Smooth muscle cell of the brain vasculature (primary cell): Measurements from ENCODE around the gene FKBP7.
"Not testable (repeated sequence)": the region's sequence is repeated elsewhere in the genome, so short reads cannot be mapped to it uniquely, and the experiment has no call there.

ENCODE experiments used
- DNase-seq: peaks from one replicate; pipeline ENCODE4 v3.0.0-alpha.2; 2012; ENCODE audit warnings: low read depth, low spot score

The FKBP7 gene

DNA sequence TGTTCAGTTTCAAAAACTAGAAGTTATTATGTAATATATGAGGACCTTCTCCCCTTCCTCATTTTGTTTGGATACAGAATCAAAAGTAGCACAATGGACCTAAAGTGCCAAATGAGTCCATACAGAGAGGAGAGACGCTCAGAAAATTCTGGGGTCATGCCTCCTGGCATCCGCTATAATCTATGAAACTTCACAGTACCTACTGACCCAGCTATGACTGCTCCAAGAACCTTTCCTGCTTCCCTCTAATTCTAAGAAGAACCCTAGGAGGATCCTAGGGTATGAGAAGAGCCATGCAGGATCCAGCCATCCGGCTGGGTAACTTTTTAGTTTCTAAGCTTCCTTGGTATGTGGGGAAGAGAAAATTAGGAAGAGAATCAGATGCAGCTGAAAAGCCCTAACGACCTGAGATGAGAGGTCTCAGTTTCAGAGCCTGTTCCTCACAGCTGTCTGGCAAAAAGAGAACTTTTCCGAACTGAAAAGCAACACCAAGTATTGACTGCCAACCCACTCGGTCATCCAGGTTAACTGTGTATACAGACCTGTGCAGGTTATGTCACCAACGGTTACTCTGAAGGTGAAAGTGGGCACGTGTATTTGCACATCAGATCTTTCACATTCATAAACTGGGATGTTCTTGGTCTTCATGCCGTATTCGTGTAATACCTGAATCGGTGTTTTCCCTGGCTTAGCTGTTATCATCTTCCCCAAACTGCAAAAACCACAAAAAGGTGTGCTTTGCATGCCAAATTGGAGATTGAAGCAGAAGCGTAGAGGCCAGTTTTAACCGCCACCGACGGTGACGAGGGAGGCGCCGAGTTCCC, 28.5 kb downstream of the FKBP7 start:
- no peak for DNase-seq

GRCh38 chr2:178448968-178449661, 29.3 kb downstream of the FKBP7 start:
- DNase-seq = no peak

DNA sequence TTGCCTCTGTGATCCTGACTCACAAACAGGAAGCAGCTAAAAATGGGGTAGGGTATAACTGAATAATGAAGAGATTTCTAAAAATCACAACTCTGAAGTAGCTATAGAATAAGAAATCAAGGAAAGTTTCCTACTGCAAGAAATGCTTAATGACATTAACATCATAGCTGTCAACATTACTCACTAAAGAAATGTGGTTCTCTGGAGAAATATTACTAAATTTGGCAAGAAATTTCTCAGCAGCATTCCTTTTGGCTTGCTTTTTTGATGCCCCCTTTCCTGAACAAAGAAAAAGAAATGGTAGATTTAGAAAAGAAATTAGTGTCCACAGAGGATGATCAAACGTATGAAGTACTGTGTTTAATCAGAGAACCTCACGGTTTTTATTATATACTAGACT, 37.0 kb downstream of the FKBP7 start:
- DNase-seq = no peak

DNA sequence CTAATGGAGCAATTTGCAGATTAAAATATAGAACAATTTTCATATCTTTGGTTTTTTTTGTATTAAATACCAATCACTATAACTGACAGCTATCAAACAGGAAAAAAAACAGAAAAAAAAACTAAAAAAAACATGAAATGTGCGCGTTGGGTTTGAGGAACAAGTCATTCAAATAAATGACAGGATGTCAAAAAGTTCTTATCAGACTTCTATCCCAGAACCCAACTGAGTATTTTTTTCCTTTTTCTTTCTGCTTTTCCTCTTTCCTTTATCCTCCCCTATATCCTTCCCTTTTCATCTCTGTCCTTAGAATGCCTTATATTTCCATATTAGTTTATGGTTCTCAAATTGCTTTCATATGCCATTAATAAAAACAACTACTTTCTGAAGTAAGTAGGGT, 41.7 kb downstream of the FKBP7 start:
- no peak for DNase-seq

GRCh38 chr2:178429336-178429735, 49.1 kb downstream of the FKBP7 start:
- no peak for DNase-seq

- no peak for DNase-seq
Measured at GRCh38 chr2:178428396-178428806, 50.0 kb downstream of the FKBP7 start.

DNA sequence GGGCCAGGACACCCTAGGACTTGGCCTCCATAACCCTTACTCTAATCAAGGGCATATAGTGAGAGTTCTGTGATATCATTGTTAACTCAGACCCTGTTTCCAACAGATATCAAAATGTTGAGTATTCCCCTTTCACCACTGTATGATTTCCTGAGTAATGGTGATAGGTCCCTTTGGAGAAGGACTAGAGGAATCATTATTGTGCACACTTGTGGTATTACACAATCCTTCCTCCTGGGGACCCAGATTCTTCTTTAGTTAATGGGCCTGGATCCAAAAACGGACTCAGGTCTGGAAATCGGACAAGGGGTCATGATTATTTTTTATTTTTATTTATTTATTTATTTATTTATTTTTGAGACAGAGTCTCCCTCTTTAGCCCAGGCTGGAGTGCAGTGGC, 50.9 kb downstream of the FKBP7 start:
- DNase-seq = no peak

DNA sequence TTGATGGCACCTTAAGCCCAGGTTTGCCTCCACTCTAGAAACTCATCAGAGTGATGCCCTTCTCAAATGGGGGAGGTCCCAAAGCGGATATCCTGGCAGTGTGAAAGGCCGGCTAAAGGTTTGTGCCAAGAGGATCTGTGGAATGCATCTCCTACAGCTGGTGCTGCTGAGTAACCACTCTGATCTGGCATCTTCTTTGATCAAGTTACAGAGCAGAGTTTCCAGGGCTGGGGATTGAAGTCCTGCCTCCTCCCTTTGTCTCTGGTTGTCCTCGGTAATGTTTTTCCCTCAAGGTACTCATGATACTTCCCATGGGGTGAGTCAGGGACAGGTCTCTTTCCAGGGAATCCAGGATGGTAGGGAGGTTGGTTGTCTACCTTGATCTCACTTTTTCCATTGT, 52.0 kb downstream of the FKBP7 start:
- no peak for DNase-seq

- no peak for DNase-seq
Measured at GRCh38 chr2:178425255-178425827, 53.1 kb downstream of the FKBP7 start.

DNA sequence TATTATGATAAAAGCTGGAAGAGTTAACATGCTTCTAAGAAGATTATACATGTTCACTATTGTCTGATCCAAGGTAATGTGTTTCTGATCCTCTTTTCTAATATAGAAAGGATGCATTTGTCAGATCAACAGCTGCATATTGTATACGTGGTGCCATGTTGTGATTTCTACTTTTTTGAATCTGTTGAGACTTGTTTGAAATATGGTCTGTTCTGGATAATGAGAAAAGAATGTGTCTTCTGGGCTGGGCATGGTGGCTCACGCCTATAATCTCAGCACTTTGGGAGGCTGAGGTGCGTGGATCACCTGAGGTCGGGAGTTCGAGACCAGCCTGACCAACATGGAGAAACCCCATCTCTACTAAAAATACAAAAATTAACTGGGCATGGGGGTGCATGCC, 54.7 kb downstream of the FKBP7 start:
- DNase-seq = not testable (repeated sequence)

DNA sequence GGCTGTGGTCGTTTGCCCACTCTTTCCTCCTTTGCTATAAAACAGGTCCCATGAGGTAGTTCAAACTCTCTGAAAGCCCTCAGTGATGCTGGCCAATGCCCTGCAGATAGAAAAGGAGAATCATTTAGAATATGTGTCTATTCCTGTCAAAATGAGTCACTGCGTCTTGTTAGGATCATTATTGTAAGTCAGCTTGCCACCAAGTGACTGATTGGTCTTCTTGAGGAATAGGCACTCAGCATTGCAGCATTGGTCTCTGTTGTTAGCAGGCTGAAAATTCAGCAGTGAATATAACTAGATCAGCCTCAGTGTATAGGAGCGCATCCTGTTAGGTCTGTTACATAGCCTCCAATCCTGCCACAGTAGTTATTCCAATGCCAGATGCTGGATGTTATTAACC, 56.3 kb downstream of the FKBP7 start:
- DNase-seq = no peak

- no peak for DNase-seq
Measured at GRCh38 chr2:178420463-178420999, 57.9 kb downstream of the FKBP7 start.

GRCh38 chr2:178419123-178419522, 59.3 kb downstream of the FKBP7 start:
- no peak for DNase-seq

DNA sequence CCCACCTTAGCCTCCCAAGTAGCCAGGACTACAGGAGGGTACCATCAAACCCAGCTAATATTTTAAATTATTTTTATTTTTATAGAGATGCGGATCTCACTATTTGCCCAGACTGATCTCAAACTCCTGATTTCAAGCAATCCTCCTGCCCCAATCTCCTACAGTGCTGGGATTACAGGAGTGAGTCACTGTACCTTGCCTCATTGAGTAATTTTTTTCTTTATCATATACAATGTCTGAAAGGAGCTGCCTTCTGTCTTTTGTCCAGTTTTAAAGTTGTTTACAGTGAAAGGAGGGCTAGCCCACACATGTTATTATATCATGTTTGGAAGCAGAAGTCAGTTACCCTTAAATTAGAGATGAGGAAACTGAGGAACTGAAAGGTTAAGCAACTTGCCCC, 60.0 kb downstream of the FKBP7 start:
- no peak for DNase-seq

- no peak for DNase-seq
Measured at GRCh38 chr2:178417916-178418315, 60.5 kb downstream of the FKBP7 start.

DNA sequence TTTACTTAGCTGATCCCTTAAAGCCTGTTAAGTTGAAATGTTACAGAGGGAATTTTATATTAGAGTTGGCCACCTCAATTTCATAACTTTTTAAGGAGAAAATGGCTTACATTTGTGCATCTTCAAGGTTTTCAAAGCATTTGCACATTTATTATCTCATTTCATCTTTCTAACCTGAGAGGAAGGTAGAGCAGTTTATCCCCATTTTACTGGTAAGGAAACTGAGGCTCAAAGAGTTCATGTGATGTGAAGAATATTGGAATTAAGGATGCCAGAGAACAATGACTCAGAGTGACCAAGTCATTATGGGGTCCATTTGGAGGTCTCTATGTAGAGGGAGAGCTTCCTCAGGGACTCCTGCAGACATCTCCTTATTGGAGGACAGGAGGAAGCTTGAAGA, 62.4 kb downstream of the FKBP7 start:
- no peak for DNase-seq

GRCh38 chr2:178414266-178415247, 63.8 kb downstream of the FKBP7 start:
- peak; percentile 89 for DNase-seq
